Panc1 (cell line): ENCODE measurements around the gene PGS1.

Source experiments
- CTCF ChIP-seq: fragments of 450-650 bp; IDR thresholded peaks from 2 replicates; pipeline ENCODE4 v1.5.1; 2017; ENCODE audit warnings: mild to moderate bottlenecking
- POLR2AphosphoS5 ChIP-seq: IDR thresholded peaks from 2 replicates; pipeline ENCODE4 v1.6.1; 2012; ENCODE audit warnings: mild to moderate bottlenecking, low read depth, low read length, moderate library complexity
- TCF7L2 ChIP-seq: IDR thresholded peaks from 2 replicates; pipeline ENCODE4 v1.6.1; 2011; ENCODE audit warnings: mild to moderate bottlenecking, low read depth, low read length, inconsistent platforms
- TF ChIP-seq, protein P1 (sequence below), 2 experiments: IDR thresholded peaks; 2 replicates each; pipeline ENCODE4 v1.6.1; 2011 to 2012; ENCODE audit warnings: low read depth in 2 of 2, control low read depth in 1 of 2, low read length in 1 of 2, mild to moderate bottlenecking in 1 of 2, moderate library complexity in 1 of 2; ENCODE audit not compliant: insufficient read depth in 1 of 2

GRCh38 chr17:78412403-78412802 lies 34.0 kb downstream of the PGS1 start:
- no peak; the same call in 1 of the 2 replicates for TF ChIP-seq CTCF
- TF ChIP-seq POLR2AphosphoS5 = no peak
- TF ChIP-seq TCF7L2 = no peak
- TF ChIP-seq, protein P1, sequence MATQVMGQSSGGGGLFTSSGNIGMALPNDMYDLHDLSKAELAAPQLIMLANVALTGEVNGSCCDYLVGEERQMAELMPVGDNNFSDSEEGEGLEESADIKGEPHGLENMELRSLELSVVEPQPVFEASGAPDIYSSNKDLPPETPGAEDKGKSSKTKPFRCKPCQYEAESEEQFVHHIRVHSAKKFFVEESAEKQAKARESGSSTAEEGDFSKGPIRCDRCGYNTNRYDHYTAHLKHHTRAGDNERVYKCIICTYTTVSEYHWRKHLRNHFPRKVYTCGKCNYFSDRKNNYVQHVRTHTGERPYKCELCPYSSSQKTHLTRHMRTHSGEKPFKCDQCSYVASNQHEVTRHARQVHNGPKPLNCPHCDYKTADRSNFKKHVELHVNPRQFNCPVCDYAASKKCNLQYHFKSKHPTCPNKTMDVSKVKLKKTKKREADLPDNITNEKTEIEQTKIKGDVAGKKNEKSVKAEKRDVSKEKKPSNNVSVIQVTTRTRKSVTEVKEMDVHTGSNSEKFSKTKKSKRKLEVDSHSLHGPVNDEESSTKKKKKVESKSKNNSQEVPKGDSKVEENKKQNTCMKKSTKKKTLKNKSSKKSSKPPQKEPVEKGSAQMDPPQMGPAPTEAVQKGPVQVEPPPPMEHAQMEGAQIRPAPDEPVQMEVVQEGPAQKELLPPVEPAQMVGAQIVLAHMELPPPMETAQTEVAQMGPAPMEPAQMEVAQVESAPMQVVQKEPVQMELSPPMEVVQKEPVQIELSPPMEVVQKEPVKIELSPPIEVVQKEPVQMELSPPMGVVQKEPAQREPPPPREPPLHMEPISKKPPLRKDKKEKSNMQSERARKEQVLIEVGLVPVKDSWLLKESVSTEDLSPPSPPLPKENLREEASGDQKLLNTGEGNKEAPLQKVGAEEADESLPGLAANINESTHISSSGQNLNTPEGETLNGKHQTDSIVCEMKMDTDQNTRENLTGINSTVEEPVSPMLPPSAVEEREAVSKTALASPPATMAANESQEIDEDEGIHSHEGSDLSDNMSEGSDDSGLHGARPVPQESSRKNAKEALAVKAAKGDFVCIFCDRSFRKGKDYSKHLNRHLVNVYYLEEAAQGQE (IDR thresholded peaks at IDR 0.05; ENCODE audit: insufficient read depth in 1 of 2, low read depth in 2 of 2, low read length in 1 of 2) = no peak
